Stimulated activated naive CD4-positive, alpha-beta T cell treated with Interleukin-2 at 50 U/mL for 16 hours (primary cell): Measurements from ENCODE around the gene ZNHIT1.

Experiments
- DNase-seq: peaks from one replicate; lab custom pipeline; 2025; lab: John Stamatoyannopoulos, UW

Gene ZNHIT1

GRCh38 chr7:101217388-101218235 lies at the start of gene ZNHIT1, which contains the start of gene PLOD3:
Gene ZNHIT1, plus strand, starts transcription at chr7:101218165. Its CDS starts 31 bp downstream, at chr7:101218196.
Gene PLOD3, minus strand, starts transcription at chr7:101217581. Its CDS starts 307 bp downstream, at chr7:101217274.
- DNase-seq: peak; percentile 94

- DNase-seq: no peak
Observed at GRCh38 chr7:101168412-101169049, 49.4 kb upstream of the ZNHIT1 start.

GRCh38 chr7:101169110-101169837 lies 48.7 kb upstream of the ZNHIT1 start:
- no peak for DNase-seq

GRCh38 chr7:101169838-101170551 lies 48.0 kb upstream of the ZNHIT1 start:
- DNase-seq: peak; percentile 76

- DNase-seq: peak; percentile 7
Observed at GRCh38 chr7:101170617-101171441, 47.1 kb upstream of the ZNHIT1 start.

- no peak for DNase-seq
Observed at GRCh38 chr7:101171442-101171837, 46.5 kb upstream of the ZNHIT1 start.

GRCh38 chr7:101172005-101172853 lies 45.7 kb upstream of the ZNHIT1 start:
- DNase-seq: no peak

- no peak for DNase-seq
Observed at GRCh38 chr7:101172854-101173751, 44.9 kb upstream of the ZNHIT1 start.

GRCh38 chr7:101173752-101174244 lies 44.2 kb upstream of the ZNHIT1 start:
- DNase-seq: peak; percentile 22

GRCh38 chr7:101174322-101174854 lies 43.6 kb upstream of the ZNHIT1 start:
- DNase-seq: no peak

GRCh38 chr7:101175664-101176063 lies 42.3 kb upstream of the ZNHIT1 start:
- no peak for DNase-seq

GRCh38 chr7:101177644-101178043 lies 40.3 kb upstream of the ZNHIT1 start:
- DNase-seq: no peak

GRCh38 chr7:101179117-101179516 lies 38.8 kb upstream of the ZNHIT1 start:
- no peak for DNase-seq

- no peak for DNase-seq
Observed at GRCh38 chr7:101179713-101180112, 38.3 kb upstream of the ZNHIT1 start.

GRCh38 chr7:101180130-101180755 lies 37.7 kb upstream of the ZNHIT1 start, which contains the start of gene NAT16:
Gene NAT16, minus strand, starts transcription at chr7:101180293. Its CDS starts 5,486 bp downstream, at chr7:101174807.
- no peak for DNase-seq

- DNase-seq: no peak
Observed at GRCh38 chr7:101185258-101185839, 32.6 kb upstream of the ZNHIT1 start.

GRCh38 chr7:101186194-101186593 lies 31.8 kb upstream of the ZNHIT1 start:
- no peak for DNase-seq
